Progenitor cell of endocrine pancreas (in vitro differentiated cells): ENCODE data around the gene MMAA. TPM values are rescaled to one million over a fixed set of nuclear protein-coding genes. Genes with fewer than 3 reads are reported as not detected.
"Not testable (repeated sequence)": the region's sequence is repeated elsewhere in the genome, so short reads cannot be mapped to it uniquely, and the experiment has no call there.

Source experiments
- DNase-seq: peaks from one replicate; pipeline ENCODE4 v3.0.0; 2021; ENCODE audit warnings: low spot score; ENCODE audit not compliant: unreplicated experiment
- H3K27ac Mint-ChIP-seq: 2 replicates; pipeline ENCODE4 v1.8.0; 2021; ENCODE audit warnings: mild to moderate bottlenecking, moderate library complexity, mixed read lengths
- H3K27me3 Mint-ChIP-seq: 2 replicates; pipeline ENCODE4 v1.8.0; 2021; ENCODE audit warnings: mixed read lengths
- H3K36me3 Mint-ChIP-seq: 2 replicates; pipeline ENCODE4 v1.8.0; 2022; ENCODE audit warnings: mixed read lengths; ENCODE audit not compliant: insufficient read depth
- H3K4me1 Mint-ChIP-seq: 2 replicates; pipeline ENCODE4 v1.8.0; 2021; ENCODE audit warnings: low read depth, mixed read lengths
- H3K4me3 Mint-ChIP-seq: 2 replicates; pipeline ENCODE4 v1.8.0; 2021; ENCODE audit warnings: low read depth, mild to moderate bottlenecking, moderate library complexity, mixed read lengths
- H3K9me3 Mint-ChIP-seq: 2 replicates; pipeline ENCODE4 v1.8.0; 2021; ENCODE audit warnings: low read depth, mixed read lengths
- CTCF ChIP-seq: fragments of 200-600 bp; sonication (generic); IDR thresholded peaks from one replicate; pipeline ENCODE4 v1.5.0; 2021; ENCODE audit warnings: antibody characterized with exemption, mild to moderate bottlenecking; ENCODE audit not compliant: unreplicated experiment
- long read RNA-seq: library from polyadenylated mRNA; unstranded; transcript quantifications from one replicate; pipeline ENCODE4 v2.0.0, GENCODE V29; 2020
- total RNA-seq: library from RNA; stranded (reverse); gene quantifications from 2 replicates; pipeline ENCODE4 v1.2.1, GENCODE V29; 2021

The MMAA gene
- 8.1 and 9.8 TPM in 2 replicates for total RNA-seq
- long read RNA-seq, full-length matches to known transcripts, result 4 of 6 reads
- long read RNA-seq, partial matches to known transcripts, result 1 of 6 reads
- long read RNA-seq, other reads (novel, unspliced or antisense), result 1 of 6 reads

- Mint-ChIP-seq H3K9me3 (peaks cover 6% of the 10 kb centered on the region), H3K36me3 (peaks cover 7% of the 10 kb centered on the region), H3K27me3 (no peaks in the 10 kb centered on the region), H3K27ac (peak within 1 kb of the TSS; percentile 100), H3K4me3 (peak within 1 kb of the TSS; percentile 97), H3K4me1 (peaks cover 18% of the 10 kb centered on the region)
- peak; percentile 90 for DNase-seq
- peak; percentile 80 for TF ChIP-seq CTCF
Observed at GRCh38 chr4:145618932-145619638, at the start of gene MMAA. Gene MMAA (plus strand): TSS chr4:145619385. CDS start chr4:145639140, 19,755 bp downstream.

DNA sequence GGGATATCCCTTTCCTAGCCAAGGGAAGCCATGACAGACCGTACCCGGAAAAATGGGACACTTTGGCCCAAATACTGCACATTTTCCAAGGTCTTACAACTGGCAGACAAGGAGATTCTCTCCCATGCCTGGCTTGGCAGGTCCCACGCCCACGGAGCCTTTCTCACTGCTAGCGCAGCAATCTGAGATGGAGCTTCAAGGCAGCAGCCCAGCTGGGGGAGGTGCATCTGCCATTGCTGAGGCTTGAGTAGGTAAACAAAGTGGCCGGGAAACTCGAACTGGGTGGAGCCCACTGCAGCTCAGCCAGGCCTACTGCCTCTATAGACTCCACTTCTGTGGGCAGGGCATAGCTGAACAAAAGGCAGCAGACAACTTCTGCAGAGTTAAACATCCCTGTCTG, 44.6 kb upstream of the MMAA start:
- peaks cover 21% of the 10 kb centered on the region for H3K9me3 Mint-ChIP-seq
- not testable (repeated sequence) for DNase-seq, H3K4me1 Mint-ChIP-seq, H3K27ac Mint-ChIP-seq, H3K27me3 Mint-ChIP-seq, H3K4me3 Mint-ChIP-seq, H3K36me3 Mint-ChIP-seq

GRCh38 chr4:145580906-145581305, 38.3 kb upstream of the MMAA start:
- H3K4me1 Mint-ChIP-seq, result no peaks in the 10 kb centered on the region
- H3K36me3 Mint-ChIP-seq, result no peaks in the 10 kb centered on the region
- no peaks in the 10 kb centered on the region for H3K9me3 Mint-ChIP-seq
- no peak for TF ChIP-seq CTCF
- peaks cover 3% of the 10 kb centered on the region for H3K27me3 Mint-ChIP-seq
- no peak overlapping the region for H3K27ac Mint-ChIP-seq
- no peak overlapping the region for H3K4me3 Mint-ChIP-seq
- no peak for DNase-seq

DNA sequence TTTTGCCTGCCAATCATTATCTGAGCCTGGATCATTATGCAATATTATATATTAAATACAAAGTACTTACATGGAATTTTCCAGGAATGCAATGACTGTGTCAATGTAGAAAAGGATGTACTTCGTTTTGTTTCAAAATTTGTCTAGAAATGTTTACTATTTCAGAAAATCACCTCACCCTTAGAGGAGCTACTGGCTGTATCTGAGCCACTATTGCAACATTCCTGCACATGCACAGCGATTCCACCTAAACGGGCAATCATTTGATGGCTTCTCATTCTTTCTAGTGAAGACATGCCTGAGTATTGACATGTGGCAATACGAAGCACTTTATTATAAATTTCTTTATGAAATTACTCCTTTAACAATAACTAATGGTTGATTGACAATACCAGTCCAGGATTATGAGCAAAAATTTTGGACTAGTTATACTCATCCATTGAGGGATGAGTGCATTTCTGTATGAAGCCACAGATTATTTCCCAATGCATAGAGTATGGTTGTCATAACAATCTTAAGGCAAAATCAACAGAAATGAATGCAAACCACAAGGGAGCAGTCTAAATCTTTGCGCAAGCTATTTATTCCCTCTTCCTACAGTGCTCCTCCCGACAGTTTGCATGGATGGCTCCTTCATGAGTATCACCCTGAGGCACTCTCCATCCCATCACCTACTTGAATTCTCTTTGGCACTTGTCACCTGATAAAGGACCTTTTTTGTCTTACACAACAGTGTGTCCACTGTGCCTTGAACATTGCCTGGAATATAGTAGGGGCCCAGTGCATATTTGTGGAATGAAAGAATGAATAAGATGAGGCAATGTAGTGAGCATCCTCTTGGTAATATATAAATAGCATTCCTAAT, 35.8 kb upstream of the MMAA start:
- peaks cover 3% of the 10 kb centered on the region for H3K27me3 Mint-ChIP-seq

GRCh38 chr4:145587088-145587754, 32.0 kb upstream of the MMAA start:
- no peak for TF ChIP-seq CTCF
- peaks cover 3% of the 10 kb centered on the region for H3K27me3 Mint-ChIP-seq
- no peak overlapping the region for H3K27ac Mint-ChIP-seq
- no peak for DNase-seq
- no peaks in the 10 kb centered on the region for H3K36me3 Mint-ChIP-seq
- peaks cover 6% of the 10 kb centered on the region for H3K9me3 Mint-ChIP-seq
- H3K4me3 Mint-ChIP-seq, result no peak overlapping the region
- H3K4me1 Mint-ChIP-seq, result no peaks in the 10 kb centered on the region

More for the DNA sequence above, 35.8 kb upstream of the MMAA start:
- Mint-ChIP-seq H3K27ac (no peak overlapping the region), H3K36me3 (no peaks in the 10 kb centered on the region), H3K4me1 (no peaks in the 10 kb centered on the region), H3K9me3 (no peaks in the 10 kb centered on the region), H3K4me3 (no peak overlapping the region)
- TF ChIP-seq CTCF, result no peak
- DNase-seq, result no peak

- not testable (repeated sequence) for H3K36me3 Mint-ChIP-seq, H3K4me3 Mint-ChIP-seq, H3K4me1 Mint-ChIP-seq, H3K27ac Mint-ChIP-seq, DNase-seq, H3K27me3 Mint-ChIP-seq
- peaks cover 11% of the 10 kb centered on the region for H3K9me3 Mint-ChIP-seq
Observed at GRCh38 chr4:145589381-145589780, 29.8 kb upstream of the MMAA start.
